ENCODE data around the gene TMEM101.
"Not testable (repeated sequence)": the region's sequence is repeated elsewhere in the genome, so short reads cannot be mapped to it uniquely, and the experiment has no call there.

The TMEM101 gene

GRCh38 chr17:43999024-43999423 is 15.7 kb downstream of the TMEM101 start:
- DNase-seq (ENCODE audit: low read depth): no peak
- no peak overlapping the region for H3K4me3 ChIP-seq (ENCODE audit: low read depth, low read length)
- TF ChIP-seq CTCF (IDR thresholded peaks at IDR 0.05; ENCODE audit: insufficient read depth, low read depth, low read length, missing control alignments): no peak

- no peak for TF ChIP-seq CTCF (IDR thresholded peaks at IDR 0.05; ENCODE audit: insufficient read depth, low read depth, low read length, missing control alignments)
- no peak for DNase-seq (ENCODE audit: low read depth)
- H3K4me3 ChIP-seq (ENCODE audit: low read depth, low read length): no peak overlapping the region
Measured at GRCh38 chr17:43998552-43998951, 16.2 kb downstream of the TMEM101 start.

- H3K4me3 ChIP-seq (ENCODE audit: low read depth, low read length); DNase-seq (ENCODE audit: low read depth): not testable (repeated sequence)
Measured at GRCh38 chr17:43997180-43997579, 17.6 kb downstream of the TMEM101 start.

- H3K4me3 ChIP-seq (ENCODE audit: low read depth, low read length): no peak overlapping the region
- TF ChIP-seq CTCF (IDR thresholded peaks at IDR 0.05; ENCODE audit: insufficient read depth, low read depth, low read length, missing control alignments): no peak
- no peak for DNase-seq (ENCODE audit: low read depth)
Measured at GRCh38 chr17:43995150-43995471, 19.7 kb downstream of the TMEM101 start.

- no peak overlapping the region for H3K4me3 ChIP-seq (ENCODE audit: low read depth, low read length)
- TF ChIP-seq CTCF (IDR thresholded peaks at IDR 0.05; ENCODE audit: insufficient read depth, low read depth, low read length, missing control alignments): peak; percentile 74
- peak; percentile 51 for DNase-seq (ENCODE audit: low read depth)
Measured at GRCh38 chr17:43994272-43995149, 20.3 kb downstream of the TMEM101 start.

GRCh38 chr17:43992641-43993040 is 22.1 kb downstream of the TMEM101 start:
- TF ChIP-seq CTCF (IDR thresholded peaks at IDR 0.05; ENCODE audit: insufficient read depth, low read depth, low read length, missing control alignments): no peak
- DNase-seq (ENCODE audit: low read depth): no peak

GRCh38 chr17:43988301-43988700 is 26.5 kb downstream of the TMEM101 start:
- DNase-seq (ENCODE audit: low read depth): no peak
- TF ChIP-seq CTCF (IDR thresholded peaks at IDR 0.05; ENCODE audit: insufficient read depth, low read depth, low read length, missing control alignments): no peak
- no peak overlapping the region for H3K4me3 ChIP-seq (ENCODE audit: low read depth, low read length)

More at GRCh38 chr17:43992641-43993040, 22.1 kb downstream of the TMEM101 start:
- no peak overlapping the region for H3K4me3 ChIP-seq (ENCODE audit: low read depth, low read length)
